DMS79 treated with DMSO at 0.1 percent for 48 hours (cell line): Measurements from ENCODE around the gene ZNF320.
"Not testable (repeated sequence)": the region's sequence is repeated elsewhere in the genome, so short reads cannot be mapped to it uniquely, and the experiment has no call there.

Experiments used
- DNase-seq: peaks from one replicate; lab custom pipeline; 2025; lab: John Stamatoyannopoulos, UW

The ZNF320 gene

GRCh38 chr19:52897138-52897935 lies at the start of gene ZNF320:
Gene ZNF320 (minus strand): TSS chr19:52897635. CDS start chr19:52890255, 7,380 bp downstream.
- DNase-seq, result peak; percentile 79

DNA sequence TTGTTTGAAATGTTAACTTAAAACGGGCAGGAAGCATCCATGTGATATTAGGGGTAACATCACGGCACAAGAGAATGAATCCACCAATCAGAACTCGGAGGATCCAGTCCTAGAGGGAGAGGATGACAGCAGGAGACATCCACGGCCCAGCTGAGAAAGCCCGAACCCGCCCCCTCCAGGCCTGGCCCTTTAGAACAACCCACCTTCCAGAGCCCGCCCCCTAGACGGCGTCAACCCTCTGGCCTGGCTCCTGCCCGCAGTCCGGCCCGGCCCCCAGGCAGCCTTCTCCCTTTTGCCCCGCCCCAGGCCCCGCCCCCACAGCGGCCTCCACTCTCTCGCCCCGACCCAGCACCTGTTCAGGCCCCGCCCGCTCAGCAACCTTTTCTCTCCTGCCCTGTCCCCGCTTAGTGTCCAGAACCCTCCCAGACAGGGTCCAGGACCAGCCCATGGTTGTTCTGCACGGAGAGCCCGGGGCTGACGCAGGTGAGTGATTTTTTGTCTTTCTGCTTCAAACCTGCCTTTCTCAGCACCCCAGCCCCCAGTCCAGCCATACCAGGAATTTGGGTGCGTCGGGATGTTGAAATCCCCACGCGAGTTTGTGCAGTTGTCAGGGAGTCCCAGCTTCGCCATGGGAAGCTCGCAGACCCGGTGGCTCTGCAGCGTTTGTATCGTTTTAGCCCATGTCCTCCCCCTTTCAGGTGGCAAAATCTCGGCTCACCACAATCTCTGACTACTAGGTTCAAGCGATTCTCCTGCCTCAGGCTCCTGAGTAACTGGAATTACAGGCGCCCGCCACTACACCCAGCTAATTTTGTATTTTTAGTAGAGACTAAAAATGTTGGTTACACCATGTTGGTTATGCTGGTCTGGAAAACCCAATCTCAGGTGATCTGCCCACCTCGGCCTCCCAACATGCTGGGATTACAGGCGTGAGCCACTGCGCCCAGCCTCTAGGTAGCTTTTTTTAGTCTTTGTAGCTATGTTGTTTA lies 49.2 kb upstream of the ZNF320 start:
- DNase-seq, result no peak

DNA sequence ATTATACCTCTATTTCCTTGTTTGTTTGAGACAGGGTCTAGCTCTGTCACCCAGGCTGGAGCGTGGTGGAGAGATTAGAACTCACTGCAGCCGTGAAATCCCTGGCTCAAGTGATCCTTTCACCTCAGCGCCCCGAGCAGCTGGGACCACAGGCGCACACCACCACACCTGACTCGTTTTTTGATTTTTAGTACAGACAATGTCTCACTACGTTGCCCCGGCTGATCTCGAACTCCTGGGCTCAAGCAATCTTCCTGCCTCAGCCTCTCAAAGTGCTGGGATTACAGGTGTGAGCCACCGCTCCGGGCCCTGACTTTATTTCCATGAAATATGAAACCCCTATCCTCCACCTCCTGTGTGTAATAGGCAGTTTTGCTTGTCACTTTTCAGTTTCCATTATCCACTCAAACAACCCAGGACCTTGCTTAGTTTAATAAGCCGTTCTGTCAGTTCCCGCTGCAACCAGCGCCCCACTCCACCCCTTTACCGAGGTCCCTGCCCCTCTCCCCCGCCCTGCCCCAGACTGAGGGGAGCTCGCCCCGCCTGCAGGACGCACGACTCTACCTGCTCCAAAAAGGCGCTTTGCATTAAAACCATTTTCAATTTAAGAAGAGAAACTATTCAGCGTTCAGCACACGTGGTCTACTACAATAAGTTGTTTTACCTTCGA lies 48.4 kb upstream of the ZNF320 start:
- DNase-seq, result no peak

DNA sequence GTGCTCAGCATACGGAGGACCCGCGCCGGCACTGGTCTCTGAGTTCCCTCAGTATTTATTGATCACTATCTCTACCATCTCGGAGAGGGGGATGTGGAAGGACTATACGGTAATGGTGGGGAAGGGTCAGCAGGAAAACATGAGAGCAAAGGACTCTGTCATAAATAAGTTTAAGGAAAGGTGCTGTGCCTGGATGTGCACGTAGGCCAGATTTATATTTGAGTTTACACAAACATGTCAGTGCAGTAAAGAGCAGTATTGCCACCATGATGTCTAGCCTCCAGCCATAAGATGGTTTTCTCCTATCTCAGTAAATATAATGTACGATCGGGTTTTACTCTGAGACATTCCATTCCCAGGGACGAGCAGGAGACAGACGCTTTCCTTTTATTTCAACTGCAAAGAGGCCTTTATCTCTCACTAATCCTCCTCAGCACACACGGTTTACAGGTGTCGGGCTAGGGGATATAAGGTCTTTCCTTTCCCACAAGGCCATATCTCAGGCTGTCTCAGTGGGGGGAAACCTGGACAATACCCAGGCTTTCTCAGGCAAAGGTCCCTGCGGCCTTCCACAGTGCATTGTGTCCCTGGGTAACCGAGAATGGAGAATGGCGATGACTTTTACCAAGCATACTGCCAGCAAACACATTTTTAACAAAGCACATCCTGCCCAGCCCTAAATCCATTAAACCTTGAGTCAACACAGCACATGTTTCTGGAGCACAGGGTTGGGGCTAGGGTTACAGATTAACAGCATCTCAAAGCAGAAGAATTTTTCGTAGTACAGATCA lies 47.5 kb upstream of the ZNF320 start:
- DNase-seq, result not testable (repeated sequence)

GRCh38 chr19:52943884-52944643 lies 46.6 kb upstream of the ZNF320 start:
- DNase-seq, result no peak

- DNase-seq, result no peak
Measured at GRCh38 chr19:52943134-52943883, 45.9 kb upstream of the ZNF320 start.

DNA sequence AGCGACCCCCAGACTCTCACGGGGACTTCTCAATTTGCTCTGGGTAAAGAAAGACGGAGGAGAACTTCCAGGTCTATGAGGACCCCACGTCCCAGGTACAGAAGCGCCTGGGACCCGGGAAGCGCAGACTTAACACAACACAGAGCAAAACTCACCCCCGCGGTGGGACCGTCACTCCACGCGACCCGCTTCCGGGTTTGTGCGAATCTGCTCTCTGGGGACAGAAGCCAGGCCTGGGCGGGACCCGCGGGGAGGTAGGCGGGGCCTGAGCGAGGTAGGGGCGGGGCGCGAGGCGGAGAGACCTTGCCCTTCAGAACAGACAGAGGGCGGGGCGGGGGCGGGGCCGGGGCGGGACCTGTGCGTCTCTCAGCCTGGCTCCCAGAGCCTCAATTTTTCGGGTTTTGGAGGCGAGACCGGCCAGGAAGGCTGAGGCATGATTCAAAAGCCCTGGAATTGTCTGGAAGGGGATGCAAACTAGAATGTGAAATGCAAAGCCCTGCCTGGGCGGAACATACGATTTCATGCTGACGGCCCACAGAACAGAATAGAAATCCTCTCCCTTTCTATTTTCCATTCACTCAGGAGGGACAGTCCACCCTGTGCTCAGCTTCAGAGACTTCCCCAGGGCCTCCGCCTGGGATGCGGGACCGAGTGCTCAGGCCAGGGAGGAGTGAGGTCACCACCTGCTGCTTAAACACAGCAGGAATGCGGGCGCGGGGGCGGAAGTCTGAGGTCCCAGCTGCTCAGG lies 45.1 kb upstream of the ZNF320 start:
- DNase-seq, result peak; percentile 59

DNA sequence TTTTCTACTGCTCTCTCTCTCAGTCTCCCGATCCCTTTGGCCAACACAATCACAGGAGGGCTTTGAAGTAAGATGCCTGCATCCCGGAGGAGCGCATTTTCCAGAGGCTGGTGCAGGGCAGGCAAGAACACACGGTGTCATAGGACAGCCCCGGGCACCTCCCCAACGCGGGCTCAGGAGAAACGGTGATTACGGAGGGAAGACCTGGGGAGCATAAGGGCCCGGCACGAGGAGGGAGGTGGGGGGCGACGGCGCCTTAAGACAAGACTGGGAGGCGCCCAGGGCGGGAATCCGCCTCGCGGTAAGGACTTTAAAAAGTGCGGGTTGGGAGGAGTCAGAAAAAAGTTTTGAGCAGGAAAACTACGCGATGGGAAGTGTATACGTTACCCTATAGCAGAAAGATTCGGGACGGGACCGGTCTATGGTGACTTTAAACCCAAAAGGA lies 44.5 kb upstream of the ZNF320 start:
- DNase-seq, result peak; percentile 34

DNA sequence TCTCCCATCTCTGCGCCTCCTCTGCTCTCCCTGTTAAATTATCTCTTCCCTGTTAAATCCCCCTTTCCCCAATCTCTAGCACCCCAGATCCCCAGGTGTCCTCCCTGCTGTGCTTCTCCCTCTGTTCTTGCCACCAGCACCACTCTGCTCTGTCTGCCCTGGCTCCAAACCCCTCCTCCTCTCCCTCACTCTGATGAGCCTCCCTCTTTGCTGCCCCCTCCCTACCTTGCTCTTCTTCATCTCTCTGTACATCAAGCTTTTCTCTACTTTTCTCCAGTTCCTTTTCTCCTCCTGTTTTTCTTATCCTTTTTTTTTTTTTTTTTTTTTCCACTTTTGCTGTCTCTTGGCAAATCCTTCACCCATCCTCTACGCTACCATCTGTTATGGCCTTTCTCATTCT lies 44.1 kb upstream of the ZNF320 start:
- peak; percentile 34 for DNase-seq

- DNase-seq, result not testable (repeated sequence)
Measured at GRCh38 chr19:52940905-52941304, 43.5 kb upstream of the ZNF320 start.

GRCh38 chr19:52938761-52939160 lies 41.3 kb upstream of the ZNF320 start:
- no peak for DNase-seq

DNA sequence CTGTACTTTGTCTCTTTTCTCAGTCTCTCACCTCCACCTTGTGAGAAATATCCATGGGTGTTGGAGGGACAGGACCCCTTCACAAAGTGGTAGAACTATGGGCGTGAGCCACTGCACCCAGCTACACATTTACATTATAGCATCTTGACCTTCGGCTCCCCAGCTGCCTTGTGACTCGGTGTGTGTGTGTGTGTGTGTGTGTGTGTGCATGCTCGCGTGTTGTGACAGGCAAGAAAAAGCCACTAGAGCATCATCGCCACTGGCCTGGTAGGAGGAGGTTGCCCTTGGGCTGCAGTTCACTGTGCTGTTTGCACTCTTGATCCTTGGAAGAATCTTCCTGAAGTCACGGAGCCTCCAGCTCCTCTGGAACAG lies 39.5 kb upstream of the ZNF320 start:
- no peak for DNase-seq

DNA sequence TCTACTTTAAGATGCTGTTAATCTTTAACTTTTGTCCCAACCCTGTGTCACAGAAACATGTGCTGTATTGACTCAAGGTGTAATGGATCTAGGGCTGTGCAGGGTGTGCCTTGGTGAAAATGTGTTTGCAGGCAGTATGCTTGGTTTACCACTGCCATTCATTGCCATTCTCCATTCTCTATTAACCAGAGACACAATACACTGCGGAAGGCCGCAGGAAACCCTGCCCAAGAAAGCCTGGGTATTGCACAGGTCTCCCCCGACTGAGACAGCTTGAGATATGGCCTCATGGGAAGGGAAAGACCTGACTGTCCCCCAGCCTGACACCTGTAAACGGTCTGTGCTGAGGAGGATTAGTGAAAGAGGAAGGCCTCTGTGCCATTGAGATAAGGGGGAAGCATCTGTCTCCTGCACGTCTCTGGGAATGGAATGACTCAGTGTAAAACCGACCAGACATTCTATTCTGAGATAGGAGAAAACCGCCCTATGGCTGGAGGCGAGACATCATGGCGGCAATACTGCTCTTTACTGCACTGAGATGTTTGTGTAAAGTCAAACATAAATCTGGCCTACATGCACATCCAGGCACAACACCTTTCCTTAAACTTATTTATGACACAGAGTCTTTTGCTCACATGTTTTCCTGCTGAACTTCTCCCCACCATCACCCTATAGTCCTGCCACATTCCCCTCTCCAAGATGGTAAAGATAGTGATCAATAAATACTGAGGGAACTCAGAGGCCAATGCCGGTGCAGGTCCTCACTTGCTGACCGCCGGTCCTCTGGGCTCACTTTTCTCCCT lies 38.9 kb upstream of the ZNF320 start:
- DNase-seq, result no peak

- DNase-seq, result no peak
Measured at GRCh38 chr19:52935434-52935833, 38.0 kb upstream of the ZNF320 start.

- not testable (repeated sequence) for DNase-seq
Measured at GRCh38 chr19:52924641-52925040, 27.2 kb upstream of the ZNF320 start.

- no peak for DNase-seq
Measured at GRCh38 chr19:52923778-52924593, 26.6 kb upstream of the ZNF320 start.
